ENCODE measurements around the gene ZNF593.

DNA sequence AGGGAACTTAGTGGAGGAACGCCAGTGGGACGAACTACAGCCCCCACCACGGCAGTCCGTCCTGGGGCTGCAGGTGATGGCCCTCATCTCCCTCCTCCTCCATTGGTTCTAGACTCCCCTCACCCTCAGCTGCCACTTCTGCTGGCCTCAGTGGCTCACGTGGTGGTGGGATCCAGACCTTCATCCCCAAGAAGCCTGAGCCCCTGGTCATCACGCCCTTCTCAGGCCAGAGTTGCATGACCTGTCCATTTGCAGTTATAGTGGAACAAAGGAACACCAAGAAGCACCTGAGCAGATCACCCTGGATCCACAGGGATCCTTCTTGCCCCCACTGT is 23.8 kb upstream of the ZNF593 start:
- TF ChIP-seq, protein P1, sequence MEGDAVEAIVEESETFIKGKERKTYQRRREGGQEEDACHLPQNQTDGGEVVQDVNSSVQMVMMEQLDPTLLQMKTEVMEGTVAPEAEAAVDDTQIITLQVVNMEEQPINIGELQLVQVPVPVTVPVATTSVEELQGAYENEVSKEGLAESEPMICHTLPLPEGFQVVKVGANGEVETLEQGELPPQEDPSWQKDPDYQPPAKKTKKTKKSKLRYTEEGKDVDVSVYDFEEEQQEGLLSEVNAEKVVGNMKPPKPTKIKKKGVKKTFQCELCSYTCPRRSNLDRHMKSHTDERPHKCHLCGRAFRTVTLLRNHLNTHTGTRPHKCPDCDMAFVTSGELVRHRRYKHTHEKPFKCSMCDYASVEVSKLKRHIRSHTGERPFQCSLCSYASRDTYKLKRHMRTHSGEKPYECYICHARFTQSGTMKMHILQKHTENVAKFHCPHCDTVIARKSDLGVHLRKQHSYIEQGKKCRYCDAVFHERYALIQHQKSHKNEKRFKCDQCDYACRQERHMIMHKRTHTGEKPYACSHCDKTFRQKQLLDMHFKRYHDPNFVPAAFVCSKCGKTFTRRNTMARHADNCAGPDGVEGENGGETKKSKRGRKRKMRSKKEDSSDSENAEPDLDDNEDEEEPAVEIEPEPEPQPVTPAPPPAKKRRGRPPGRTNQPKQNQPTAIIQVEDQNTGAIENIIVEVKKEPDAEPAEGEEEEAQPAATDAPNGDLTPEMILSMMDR (conservative IDR thresholded peaks at IDR 0.05; ENCODE audit: low read depth, low read length) = no peak
- no peak for TF ChIP-seq EZH2 (IDR thresholded peaks at IDR 0.05; ENCODE audit: borderline replicate concordance, low read depth, low read length, poor library complexity, severe bottlenecking)

All from A673 (cell line).